DOHH2 (cell line): ENCODE measurements around the gene PTX4.

Experiments
- H3F3A ChIP-seq: fragments of 200-600 bp; sonication (generic), shearing (Covaris generic); 2 replicates; pipeline ENCODE4 v1.6.0; 2016; ENCODE audit warnings: antibody characterized with exemption, mild to moderate bottlenecking; ENCODE audit not compliant: control insufficient read depth, insufficient read depth
- H3K27ac ChIP-seq: fragments of 200-600 bp; sonication (generic); 2 replicates; pipeline ENCODE4 v1.5.1; 2014; ENCODE audit warnings: low read depth, mild to moderate bottlenecking, low read length, moderate library complexity
- H3K27me3 ChIP-seq: fragments of 200-600 bp; sonication (generic); 2 replicates; pipeline ENCODE4 v1.6.1; 2014; ENCODE audit warnings: mild to moderate bottlenecking, low read length, mixed read lengths; ENCODE audit not compliant: control insufficient read depth
- H3K36me3 ChIP-seq: fragments of 200-600 bp; sonication (generic); 2 replicates; pipeline ENCODE4 v1.6.1; 2014; ENCODE audit warnings: mild to moderate bottlenecking, low read length, moderate library complexity, mixed read lengths; ENCODE audit not compliant: control insufficient read depth
- H3K4me1 ChIP-seq: fragments of 200-600 bp; sonication (generic); 2 replicates; pipeline ENCODE4 v1.6.1; 2014; ENCODE audit warnings: mild to moderate bottlenecking, low read length, mixed read lengths; ENCODE audit not compliant: control insufficient read depth
- H3K4me2 ChIP-seq: fragments of 200-600 bp; sonication (generic); 2 replicates; pipeline ENCODE4 v1.6.0; 2014; ENCODE audit warnings: mild to moderate bottlenecking, low read length, moderate library complexity
- H3K4me3 ChIP-seq: fragments of 200-600 bp; sonication (generic); 2 replicates; pipeline ENCODE4 v1.5.1; 2014; ENCODE audit warnings: mild to moderate bottlenecking, low read length, mixed read lengths
- H3K79me2 ChIP-seq: fragments of 200-600 bp; sonication (generic); 2 replicates; pipeline ENCODE4 v1.6.1; 2014; ENCODE audit warnings: mild to moderate bottlenecking, low read length, mixed read lengths; ENCODE audit not compliant: control insufficient read depth
- H3K9me2 ChIP-seq: fragments of 200-600 bp; sonication (generic); replicated peaks from 2 replicates; pipeline ENCODE4 v1.6.1; 2014; ENCODE audit warnings: mild to moderate bottlenecking, low read length, mixed read lengths; ENCODE audit not compliant: control insufficient read depth
- H3K9me3 ChIP-seq: fragments of 200-600 bp; sonication (generic); 2 replicates; pipeline ENCODE4 v1.6.1; 2014; ENCODE audit warnings: antibody characterized with exemption, low read length, mixed read lengths; ENCODE audit not compliant: control insufficient read depth, insufficient read depth
- H4K20me1 ChIP-seq: fragments of 200-600 bp; sonication (generic); 2 replicates; pipeline ENCODE4 v1.6.0; 2014; ENCODE audit warnings: low read depth, mild to moderate bottlenecking, antibody characterized with exemption, low read length, moderate library complexity; ENCODE audit not compliant: control insufficient read depth, insufficient read depth
- CTCF ChIP-seq: fragments of 200-600 bp; sonication (generic); IDR thresholded peaks from one replicate; pipeline ENCODE4 v1.5.1; 2014; ENCODE audit warnings: antibody characterized with exemption, mild to moderate bottlenecking, low read depth, low read length; ENCODE audit not compliant: poor library complexity, severe bottlenecking
- EZH2phosphoT487 ChIP-seq: fragments of 200-600 bp; sonication (generic); IDR thresholded peaks from 2 replicates; pipeline ENCODE4 v1.6.1; 2017; ENCODE audit warnings: borderline replicate concordance, mild to moderate bottlenecking, antibody characterized with exemption, low read length, moderate library complexity, mixed read lengths

PTX4 gene

GRCh38 chr16:1520461-1520860 is 31.7 kb upstream of the PTX4 start:
- Histone ChIP-seq H3K9me3 (no peaks in the 10 kb centered on the region), H4K20me1 (no peaks in the 10 kb centered on the region), H3F3A (no peaks in the 10 kb centered on the region), H3K27me3 (no peaks in the 10 kb centered on the region), H3K4me1 (no peaks in the 10 kb centered on the region), H3K4me2 (no peak overlapping the region), H3K27ac (no peak overlapping the region), H3K36me3 (no peaks in the 10 kb centered on the region), H3K9me2 (no peaks in the 10 kb centered on the region), H3K79me2 (no peaks in the 10 kb centered on the region), H3K4me3 (no peak overlapping the region)
- TF ChIP-seq EZH2phosphoT487 (no peak), CTCF (no peak)

GRCh38 chr16:1519831-1520230 is 31.1 kb upstream of the PTX4 start:
- no peak overlapping the region for H3K4me3 ChIP-seq
- H3K4me2 ChIP-seq, result no peak overlapping the region
- no peaks in the 10 kb centered on the region for H3K27me3 ChIP-seq
- no peaks in the 10 kb centered on the region for H3K36me3 ChIP-seq
- no peaks in the 10 kb centered on the region for H3K4me1 ChIP-seq
- TF ChIP-seq EZH2phosphoT487, result no peak
- no peak for TF ChIP-seq CTCF
- no peaks in the 10 kb centered on the region for H4K20me1 ChIP-seq
- H3K9me3 ChIP-seq, result no peaks in the 10 kb centered on the region
- H3K79me2 ChIP-seq, result no peaks in the 10 kb centered on the region
- no peaks in the 10 kb centered on the region for H3F3A ChIP-seq
- no peaks in the 10 kb centered on the region for H3K9me2 ChIP-seq
- no peak overlapping the region for H3K27ac ChIP-seq

- Histone ChIP-seq H3K36me3 (no peaks in the 10 kb centered on the region), H3K4me2 (no peak overlapping the region), H3F3A (no peaks in the 10 kb centered on the region), H3K79me2 (no peaks in the 10 kb centered on the region), H3K27ac (no peak overlapping the region), H3K27me3 (no peaks in the 10 kb centered on the region), H3K4me1 (no peaks in the 10 kb centered on the region), H3K9me2 (no peaks in the 10 kb centered on the region), H3K9me3 (no peaks in the 10 kb centered on the region), H3K4me3 (no peak overlapping the region), H4K20me1 (no peaks in the 10 kb centered on the region)
- TF ChIP-seq EZH2phosphoT487 (no peak), CTCF (no peak)
Observed at GRCh38 chr16:1518626-1519135, 29.9 kb upstream of the PTX4 start.
